Measurements from ENCODE around the gene CCDC17. TPM values are rescaled to one million over a fixed set of nuclear protein-coding genes. Genes with fewer than 3 reads are reported as not detected.
"Not testable (repeated sequence)": the region's sequence is repeated elsewhere in the genome, so short reads cannot be mapped to it uniquely, and the experiment has no call there.

CCDC17 gene
- total and polyA plus RNA-seq, 7 donors = 0.69 to 2.1 (median 1.2) TPM

- H3K36me3 ChIP-seq (ENCODE audit: insufficient read depth in 1 of 2, low read depth in 1 of 2) = peaks cover 0 to 78% of the 10 kb centered on the region in 2 donors
- no peaks in the 10 kb centered on the region for H3K4me1 ChIP-seq
- no peak overlapping the region for H3K4me3 ChIP-seq
- no peak for DNase-seq
- no peak overlapping the region for H3K27ac ChIP-seq
- H3K27me3 ChIP-seq (ENCODE audit: insufficient read depth in 3 of 3, low read length in 2 of 3) = no peaks in the 10 kb centered on the region
- WGBS, 3 donors = 70 to 86% (median 75%) methylated on average over 6 of the region's 6 CpGs
- intact Hi-C loops (cut with DNase I) = no loop called here
- ATAC-seq = no peak
- TF ChIP-seq CTCF (IDR thresholded peaks at IDR 0.05) = no peak
- no peaks in the 10 kb centered on the region for H3K9me3 ChIP-seq
Measured at GRCh38 chr1:45607404-45608074, 16.3 kb downstream of the CCDC17 start.

- H3K27me3 ChIP-seq (ENCODE audit: insufficient read depth in 3 of 3, low read length in 2 of 3) = no peaks in the 10 kb centered on the region
- intact Hi-C loops (cut with DNase I) = no loop called here
- WGBS, 3 donors = 96 to 98% (median 98%) methylated on average over 2 of the region's 2 CpGs
- H3K9me3 ChIP-seq = no peaks in the 10 kb centered on the region
- DNase-seq (no peak), ATAC-seq (no peak)
- no peak for TF ChIP-seq CTCF (IDR thresholded peaks at IDR 0.05)
- H3K36me3 ChIP-seq (ENCODE audit: insufficient read depth in 1 of 2, low read depth in 1 of 2) = peaks cover 0 to 58% of the 10 kb centered on the region in 2 donors
- no peak overlapping the region for H3K27ac ChIP-seq
- no peaks in the 10 kb centered on the region for H3K4me1 ChIP-seq
- no peak overlapping the region for H3K4me3 ChIP-seq
Measured at GRCh38 chr1:45604239-45604638, 19.6 kb downstream of the CCDC17 start.

GRCh38 chr1:45596765-45597164 lies 27.1 kb downstream of the CCDC17 start:
- ATAC-seq; intact Hi-C loops (cut with DNase I); DNase-seq; H3K4me1 ChIP-seq; H3K4me3 ChIP-seq; H3K9me3 ChIP-seq; H3K27ac ChIP-seq; H3K27me3 ChIP-seq (ENCODE audit: insufficient read depth in 3 of 3, low read length in 2 of 3): not testable (repeated sequence)
- H3K36me3 ChIP-seq (ENCODE audit: insufficient read depth in 1 of 2, low read depth in 1 of 2) = peaks cover 0 to 47% of the 10 kb centered on the region in 2 donors
- WGBS, 3 donors = 97 to 98% (median 97%) methylated on average over 8 of the region's 8 CpGs

GRCh38 chr1:45594412-45594811 lies 29.4 kb downstream of the CCDC17 start:
- Histone ChIP-seq H3K9me3 (no peaks in the 10 kb centered on the region), H3K4me3 (no peak overlapping the region), H3K36me3 (ENCODE audit: insufficient read depth in 1 of 2, low read depth in 1 of 2) (peaks cover 0 to 53% of the 10 kb centered on the region in 2 donors), H3K27ac (no peak overlapping the region), H3K27me3 (ENCODE audit: insufficient read depth in 3 of 3, low read length in 2 of 3) (no peaks in the 10 kb centered on the region), H3K4me1 (peaks cover 5% of the 10 kb centered on the region)
- intact Hi-C loops (cut with DNase I) = no loop called here
- no peak for TF ChIP-seq CTCF (IDR thresholded peaks at IDR 0.05)
- ATAC-seq (no peak), DNase-seq (no peak)
- whole genome bisulfite sequencing, 3 donors = 85 to 94% (median 90%) methylated on average over 4 of the region's 4 CpGs

- H3K9me3 ChIP-seq = no peaks in the 10 kb centered on the region
- H3K27ac ChIP-seq = peak overlapping the region; percentile 66
- peak overlapping the region; percentile 52 for H3K4me3 ChIP-seq
- intact Hi-C loops (cut with DNase I) = no loop called here
- no peak for TF ChIP-seq CTCF (IDR thresholded peaks at IDR 0.05)
- ATAC-seq (peak in 3 of 4 donors; percentile 2 to 39 (median 21)), DNase-seq (no peak)
- peaks cover 0 to 35% of the 10 kb centered on the region in 2 donors for H3K36me3 ChIP-seq (ENCODE audit: insufficient read depth in 1 of 2, low read depth in 1 of 2)
- 41 to 75% (median 53%) methylated on average over 1 of the region's 1 CpG for WGBS, 3 donors
- peaks cover 20% of the 10 kb centered on the region for H3K4me1 ChIP-seq
- no peaks in the 10 kb centered on the region for H3K27me3 ChIP-seq (ENCODE audit: insufficient read depth in 3 of 3, low read length in 2 of 3)
Measured at GRCh38 chr1:45589861-45590260, 34.0 kb downstream of the CCDC17 start.

All from psoas muscle (tissue), 8 donors.